Choroid plexus epithelial cell (primary cell): ENCODE measurements around the gene SMC1B.

Source experiments
- DNase-seq: peaks from one replicate; pipeline ENCODE4 v3.0.0-alpha.2; 2010; ENCODE audit warnings: low read depth
- H3K4me3 ChIP-seq: 2 replicates; pipeline ENCODE4 v1.5.1; 2011; ENCODE audit warnings: low read depth, mild to moderate bottlenecking, control low read depth, low read length, moderate library complexity
- CTCF ChIP-seq: conservative IDR thresholded peaks from 2 replicates; pipeline ENCODE4 v1.5.1; 2011; ENCODE audit warnings: low read depth, mild to moderate bottlenecking, control low read depth, inconsistent platforms, low read length, moderate library complexity

Gene SMC1B

GRCh38 chr22:45413368-45414211, at the start of gene SMC1B, which contains the start of gene RIBC2:
Gene SMC1B, minus strand, starts transcription at chr22:45413599. Its CDS starts 32 bp downstream, at chr22:45413567.
Gene RIBC2, plus strand, starts transcription at chr22:45413693. Its CDS starts 194 bp downstream, at chr22:45413887.
- peak within 1 kb of the TSS; percentile 64 for H3K4me3 ChIP-seq
- DNase-seq: peak; percentile 73
- TF ChIP-seq CTCF: no peak

- TF ChIP-seq CTCF: no peak
- no peak overlapping the region for H3K4me3 ChIP-seq
- DNase-seq: no peak
Measured at GRCh38 chr22:45462034-45462655, 48.7 kb upstream of the SMC1B start.

- no peak overlapping the region for H3K4me3 ChIP-seq
- peak; percentile 67 for DNase-seq
- no peak for TF ChIP-seq CTCF
Measured at GRCh38 chr22:45460288-45461109, 47.1 kb upstream of the SMC1B start.

- TF ChIP-seq CTCF: no peak
- no peak for DNase-seq
- no peak overlapping the region for H3K4me3 ChIP-seq
Measured at GRCh38 chr22:45459235-45459634, 45.8 kb upstream of the SMC1B start.

- no peak for TF ChIP-seq CTCF
- H3K4me3 ChIP-seq: no peak overlapping the region
- DNase-seq: no peak
Measured at GRCh38 chr22:45458532-45458931, 45.1 kb upstream of the SMC1B start.

- TF ChIP-seq CTCF: no peak
- no peak overlapping the region for H3K4me3 ChIP-seq
- DNase-seq: no peak
Measured at GRCh38 chr22:45456811-45457210, 43.4 kb upstream of the SMC1B start.
